ENCODE results near the gene DYNLT1. TPM values are rescaled to one million over a fixed set of nuclear protein-coding genes. Genes with fewer than 3 reads are reported as not detected.

DYNLT1 gene
- polyA plus RNA-seq, 2 of the 4 experiments (the other 2 are of a cell fraction) = 130 to 174 TPM

DNA sequence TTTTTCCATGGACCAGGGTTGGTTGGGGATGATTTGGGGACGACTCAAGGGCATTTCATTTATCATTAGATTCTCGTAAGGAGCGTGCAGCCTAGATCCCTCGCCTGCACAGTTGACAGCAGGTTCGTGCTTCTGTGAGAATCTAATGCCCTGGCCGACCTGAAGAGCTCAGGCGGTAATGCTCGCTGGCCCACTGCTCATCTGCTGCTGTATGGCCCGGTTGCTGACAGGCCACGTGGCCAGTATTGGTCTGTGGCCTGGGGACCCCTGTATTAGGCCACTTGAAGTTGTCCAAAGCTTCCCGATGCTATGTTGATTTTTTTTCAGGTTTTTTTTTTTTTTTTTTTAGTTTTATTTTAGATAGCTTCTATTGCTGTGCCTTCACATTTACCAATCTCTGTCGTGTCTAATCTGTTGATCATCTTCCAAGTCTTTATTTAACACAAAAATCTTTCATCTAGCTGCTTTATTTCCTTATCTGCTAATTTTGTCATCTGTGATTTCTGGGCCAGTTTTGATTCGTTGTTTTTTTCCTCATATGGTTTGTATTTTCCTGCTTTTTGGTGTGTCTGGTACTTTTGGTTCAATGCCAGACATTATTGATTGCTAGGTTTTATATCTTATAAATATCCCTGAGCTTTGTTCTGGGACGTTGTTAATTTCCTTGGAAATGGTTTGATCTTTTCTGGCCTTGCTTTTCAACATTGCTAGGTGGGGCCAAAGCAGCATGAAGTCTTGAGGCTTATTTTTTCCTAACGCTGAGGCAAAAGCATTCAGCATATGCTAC, 41.1 kb downstream of the DYNLT1 start:
- TF ChIP-seq ZC3H11A (IDR thresholded peaks at IDR 0.05) (no peak), MAFK (IDR thresholded peaks at IDR 0.05; ENCODE audit: partially characterized antibody) (no peak), NFE2L2 (conservative IDR thresholded peaks at IDR 0.05; ENCODE audit: low read length) (no peak), TFCP2L1 (CRISPR knock-in tag; IDR thresholded peaks at IDR 0.05) (no peak), POLR2AphosphoS2 (conservative IDR thresholded peaks at IDR 0.05; ENCODE audit: low read length) (no peak), ESRRA (IDR thresholded peaks at IDR 0.05; ENCODE audit: borderline replicate concordance, low read length) (no peak)
- TF ChIP-seq, protein P1, sequence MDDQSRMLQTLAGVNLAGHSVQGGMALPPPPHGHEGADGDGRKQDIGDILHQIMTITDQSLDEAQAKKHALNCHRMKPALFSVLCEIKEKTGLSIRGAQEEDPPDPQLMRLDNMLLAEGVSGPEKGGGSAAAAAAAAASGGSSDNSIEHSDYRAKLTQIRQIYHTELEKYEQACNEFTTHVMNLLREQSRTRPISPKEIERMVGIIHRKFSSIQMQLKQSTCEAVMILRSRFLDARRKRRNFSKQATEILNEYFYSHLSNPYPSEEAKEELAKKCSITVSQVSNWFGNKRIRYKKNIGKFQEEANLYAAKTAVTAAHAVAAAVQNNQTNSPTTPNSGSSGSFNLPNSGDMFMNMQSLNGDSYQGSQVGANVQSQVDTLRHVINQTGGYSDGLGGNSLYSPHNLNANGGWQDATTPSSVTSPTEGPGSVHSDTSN (IDR thresholded peaks at IDR 0.05) = no peak
- FAIRE-seq (no peak), ATAC-seq (no peak), DNase-seq (ENCODE audit: low read depth in 1 of 2, low spot score in 1 of 2) (no peak)
- ChIA-PET CTCF (interaction anchor here (1.0 to 5.2 kb wide), 5 partner anchors 88 to 531 kb away, joined by 3 to 34 read pairs (median 4); no protein-coding TSS in a partner anchor), POLR2A (no interaction called here)
- no peak overlapping the region for H3K27ac ChIP-seq
- no peak overlapping the region for H3K4me2 ChIP-seq
- 83% methylated on average over 15 of the region's 15 CpGs for WGBS (ENCODE audit: missing lambda C conversion rate)
- no peak overlapping the region for H3K4me3 ChIP-seq
- H3K9me3 ChIP-seq = no peaks in the 10 kb centered on the region
- no peaks in the 10 kb centered on the region for H3K4me1 ChIP-seq

- ChIA-PET CTCF (interaction anchor here (1.0 to 1.5 kb wide), 2 partner anchors 379 to 385 kb away, joined by 5 to 7 read pairs; no protein-coding TSS in a partner anchor), POLR2A (no interaction called here)
- no peak overlapping the region for H3K4me3 ChIP-seq
- no peak for TF ChIP-seq ZSCAN20 (CRISPR knock-in tag; IDR thresholded peaks at IDR 0.05)
- TF ChIP-seq, protein P1 (IDR thresholded peaks at IDR 0.05) = no peak
- TF ChIP-seq ZFP36 (IDR thresholded peaks at IDR 0.05; ENCODE audit: borderline replicate concordance, partially characterized antibody) = no peak
- TF ChIP-seq HOXB13 (CRISPR knock-in tag; IDR thresholded peaks at IDR 0.05; ENCODE audit: low read depth) = no peak
- no peak for TF ChIP-seq ESRRA (IDR thresholded peaks at IDR 0.05; ENCODE audit: borderline replicate concordance, low read length)
- TF ChIP-seq HOXA7 (CRISPR knock-in tag; IDR thresholded peaks at IDR 0.05) = no peak
- TF ChIP-seq RARB (CRISPR knock-in tag; IDR thresholded peaks at IDR 0.05) = no peak
- no peak for TF ChIP-seq FOSB (CRISPR knock-in tag; IDR thresholded peaks at IDR 0.05)
- no peak for TF ChIP-seq MAX (IDR thresholded peaks at IDR 0.05)
- TF ChIP-seq EHF (CRISPR knock-in tag; IDR thresholded peaks at IDR 0.05) = no peak
- TF ChIP-seq BCL3 (IDR thresholded peaks at IDR 0.05) = no peak
- no peak for TF ChIP-seq E2F6 (IDR thresholded peaks at IDR 0.05; ENCODE audit: borderline replicate concordance, low read depth)
- TF ChIP-seq TP53 (CRISPR knock-in tag; IDR thresholded peaks at IDR 0.05) = no peak
- TF ChIP-seq JUN (IDR thresholded peaks at IDR 0.05) = no peak
- TF ChIP-seq MAZ (IDR thresholded peaks at IDR 0.05; ENCODE audit: borderline replicate concordance, low read depth, low read length) = no peak
- no peak for TF ChIP-seq CHD4 (IDR thresholded peaks at IDR 0.05; ENCODE audit: borderline replicate concordance)
- no peak for TF ChIP-seq KDM5A (IDR thresholded peaks at IDR 0.05)
- TF ChIP-seq CHD2 (IDR thresholded peaks at IDR 0.05; ENCODE audit: low read length, partially characterized antibody) = no peak
- TF ChIP-seq, protein P2, sequence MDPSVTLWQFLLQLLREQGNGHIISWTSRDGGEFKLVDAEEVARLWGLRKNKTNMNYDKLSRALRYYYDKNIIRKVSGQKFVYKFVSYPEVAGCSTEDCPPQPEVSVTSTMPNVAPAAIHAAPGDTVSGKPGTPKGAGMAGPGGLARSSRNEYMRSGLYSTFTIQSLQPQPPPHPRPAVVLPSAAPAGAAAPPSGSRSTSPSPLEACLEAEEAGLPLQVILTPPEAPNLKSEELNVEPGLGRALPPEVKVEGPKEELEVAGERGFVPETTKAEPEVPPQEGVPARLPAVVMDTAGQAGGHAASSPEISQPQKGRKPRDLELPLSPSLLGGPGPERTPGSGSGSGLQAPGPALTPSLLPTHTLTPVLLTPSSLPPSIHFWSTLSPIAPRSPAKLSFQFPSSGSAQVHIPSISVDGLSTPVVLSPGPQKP (IDR thresholded peaks at IDR 0.05; ENCODE audit: low read depth, low read length) = no peak
- TF ChIP-seq RNF2 (IDR thresholded peaks at IDR 0.05; ENCODE audit: borderline replicate concordance, low read depth) = no peak
- 91% methylated on average over 16 of the region's 18 CpGs for WGBS (ENCODE audit: missing lambda C conversion rate)
- FAIRE-seq = no peak
- H3K4me2 ChIP-seq = no peak overlapping the region
- no peaks in the 10 kb centered on the region for H3K4me1 ChIP-seq
- no peaks in the 10 kb centered on the region for H3K9me3 ChIP-seq
- DNase-seq (ENCODE audit: low read depth in 1 of 2, low spot score in 1 of 2) = no peak
- H3K27ac ChIP-seq = no peak overlapping the region
- ATAC-seq = no peak
These were observed 44.9 kb downstream of the DYNLT1 start for GRCh38 chr6:158599635-158600034.

Data from A549 (cell line).